Suprapubic skin (tissue), 4 donors: ENCODE data around the gene SPTB. TPM values are rescaled to one million over a fixed set of nuclear protein-coding genes. Genes with fewer than 3 reads are reported as not detected.

ENCODE experiments used
- DNase-seq, 2 donors: peaks; one replicate each; pipeline ENCODE4 v3.0.0-alpha.2; 2019; ENCODE audit warnings: low spot score in 2 of 2
- H3K27ac ChIP-seq: fragments of 200-600 bp; sonication (generic); one replicate; pipeline ENCODE4 v1.5.1; 2019
- H3K27me3 ChIP-seq: fragments of 200-600 bp; sonication (generic); one replicate; pipeline ENCODE4 v1.5.1; 2019
- H3K36me3 ChIP-seq: fragments of 200-600 bp; sonication (generic); one replicate; pipeline ENCODE4 v1.5.1; 2019
- H3K4me1 ChIP-seq: fragments of 200-600 bp; sonication (generic); one replicate; pipeline ENCODE4 v1.5.1; 2019
- H3K4me3 ChIP-seq: fragments of 200-600 bp; sonication (generic); one replicate; pipeline ENCODE4 v1.5.1; 2019; ENCODE audit warnings: mild to moderate bottlenecking
- H3K9me3 ChIP-seq: fragments of 200-600 bp; sonication (generic); one replicate; pipeline ENCODE4 v1.5.1; 2019
- CTCF ChIP-seq, 2 donors: fragments of 200-600 bp in 1 of 2; fragments of 450-650 bp in 1 of 2; sonication (generic) in 1 of 2; IDR thresholded peaks; one replicate each; pipeline ENCODE4 v1.5.1; 2016 to 2019; ENCODE audit warnings: antibody characterized with exemption in 2 of 2, mild to moderate bottlenecking in 1 of 2, moderate library complexity in 1 of 2
- EP300 ChIP-seq: sonication (generic); formaldehyde crosslinking; IDR thresholded peaks from one replicate; pipeline ENCODE4 v1.6.1; 2017; ENCODE audit warnings: antibody characterized with exemption
- POLR2A ChIP-seq, 2 donors: fragments of 450-650 bp; IDR thresholded peaks; one replicate each; pipeline ENCODE4 v1.6.1; 2017; ENCODE audit warnings: antibody characterized with exemption in 2 of 2, mild to moderate bottlenecking in 2 of 2, moderate library complexity in 2 of 2
- POLR2AphosphoS5 ChIP-seq, 3 donors: sonication (generic); formaldehyde crosslinking; IDR thresholded peaks; one replicate each; pipeline ENCODE4 v1.6.1; 2017; ENCODE audit warnings: antibody characterized with exemption in 3 of 3
- WGBS: methylation state at CpG from one replicate; pipeline ENCODE4 v1.1.5; 2018; 5-methylcytosine and 5-hydroxymethylcytosine counted together
- total RNA-seq, 4 donors: library from RNA; depleted of rRNA; stranded (reverse); fragments of >200 nt; gene quantifications; one replicate each; pipeline ENCODE4 v1.1.0, GENCODE V29; 2016

SPTB gene
- total RNA-seq, 4 donors from 2014 or later: 0.44 to 2.4 (median 0.54) TPM

GRCh38 chr14:64868379-64868778, 11.3 kb downstream of the SPTB start:
- Histone ChIP-seq H3K4me1 (no peaks in the 10 kb centered on the region), H3K4me3 (no peak overlapping the region), H3K27ac (no peak overlapping the region), H3K36me3 (no peaks in the 10 kb centered on the region), H3K9me3 (no peaks in the 10 kb centered on the region), H3K27me3 (peaks cover 4% of the 10 kb centered on the region)
- WGBS: 86% methylated on average over 2 of the region's 2 CpGs
- TF ChIP-seq POLR2A (IDR thresholded peaks at IDR 0.05): no peak
- TF ChIP-seq CTCF (IDR thresholded peaks at IDR 0.05): no peak
- no peak for TF ChIP-seq EP300
- no peak for TF ChIP-seq POLR2AphosphoS5 (IDR thresholded peaks at IDR 0.05)
- DNase-seq: no peak

DNA sequence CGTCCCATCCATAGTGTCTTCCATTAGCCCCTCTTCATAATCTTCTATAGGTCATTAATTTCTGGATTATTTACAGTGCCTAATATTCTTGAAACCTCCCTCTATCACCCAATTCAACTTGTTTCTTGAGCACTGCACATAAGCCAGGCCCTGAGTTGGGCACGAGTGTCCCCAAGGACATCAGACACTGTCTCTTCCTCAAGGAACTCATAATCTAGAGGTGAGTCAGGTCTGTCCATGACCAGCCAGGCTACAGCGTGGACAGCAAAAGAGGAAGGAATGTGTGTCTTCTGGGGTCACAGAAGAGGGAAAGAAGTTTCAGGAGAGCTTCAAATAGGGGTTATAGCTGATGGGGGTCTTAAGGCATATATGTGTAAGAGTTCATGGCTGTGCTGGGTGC, 12.5 kb downstream of the SPTB start:
- Histone ChIP-seq H3K4me1 (no peaks in the 10 kb centered on the region), H3K36me3 (no peaks in the 10 kb centered on the region), H3K27ac (no peak overlapping the region), H3K9me3 (no peaks in the 10 kb centered on the region), H3K27me3 (peaks cover 4% of the 10 kb centered on the region), H3K4me3 (no peak overlapping the region)
- 86% methylated on average over 3 of the region's 3 CpGs for WGBS
- DNase-seq: no peak
- TF ChIP-seq POLR2AphosphoS5 (IDR thresholded peaks at IDR 0.05): no peak
- no peak for TF ChIP-seq POLR2A (IDR thresholded peaks at IDR 0.05)
- TF ChIP-seq EP300: no peak
- TF ChIP-seq CTCF (IDR thresholded peaks at IDR 0.05): no peak

DNA sequence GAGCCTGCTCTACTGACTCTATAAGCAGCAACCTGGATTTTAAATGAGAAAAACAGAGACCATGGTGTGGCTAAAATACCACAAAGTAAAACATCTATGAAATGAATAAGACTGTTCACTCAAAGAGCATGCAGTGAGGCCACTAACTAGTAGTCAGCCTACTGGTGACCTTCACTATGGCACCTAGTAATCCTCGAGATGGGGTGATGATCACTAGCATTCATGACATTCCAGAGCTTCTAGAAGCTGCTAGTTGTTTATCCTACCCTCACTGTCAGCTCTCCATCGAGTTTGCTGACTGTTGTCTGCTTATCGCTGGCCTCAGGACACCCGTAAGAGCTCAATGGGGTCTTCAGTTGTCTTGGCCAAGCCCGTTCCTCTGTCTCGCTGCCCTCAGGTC, 13.7 kb downstream of the SPTB start:
- no peak overlapping the region for H3K27ac ChIP-seq
- 76% methylated on average over 6 of the region's 6 CpGs for WGBS
- no peak for DNase-seq
- H3K27me3 ChIP-seq: peaks cover 4% of the 10 kb centered on the region
- H3K4me1 ChIP-seq: no peaks in the 10 kb centered on the region
- H3K36me3 ChIP-seq: no peaks in the 10 kb centered on the region
- no peaks in the 10 kb centered on the region for H3K9me3 ChIP-seq
- no peak overlapping the region for H3K4me3 ChIP-seq
- TF ChIP-seq POLR2A (IDR thresholded peaks at IDR 0.05) (no peak), POLR2AphosphoS5 (IDR thresholded peaks at IDR 0.05) (no peak), CTCF (IDR thresholded peaks at IDR 0.05) (no peak), EP300 (no peak)

DNA sequence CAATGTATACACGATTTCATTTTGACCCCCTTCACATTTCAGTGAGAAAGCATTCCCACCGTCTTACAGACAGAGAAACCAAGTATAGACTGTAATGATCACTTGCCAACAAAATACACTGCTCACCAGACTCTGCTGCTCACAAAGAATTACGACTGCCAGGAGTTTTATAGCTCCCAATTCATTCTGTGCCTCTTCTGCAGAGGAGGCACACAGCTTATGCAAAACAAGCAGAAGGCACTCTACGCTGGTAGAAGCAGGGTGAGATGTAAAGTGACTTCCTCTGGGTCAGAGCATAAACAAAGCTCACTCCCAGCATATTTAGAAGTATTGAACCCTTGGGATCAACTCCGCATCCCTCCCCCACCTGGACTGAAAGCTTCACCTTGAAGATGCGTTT, 14.6 kb downstream of the SPTB start:
- Histone ChIP-seq H3K4me1 (no peaks in the 10 kb centered on the region), H3K4me3 (no peak overlapping the region), H3K36me3 (no peaks in the 10 kb centered on the region), H3K27ac (no peak overlapping the region), H3K27me3 (peaks cover 4% of the 10 kb centered on the region), H3K9me3 (no peaks in the 10 kb centered on the region)
- DNase-seq: no peak
- TF ChIP-seq EP300 (no peak), POLR2AphosphoS5 (IDR thresholded peaks at IDR 0.05) (no peak)
- 64% methylated on average over 6 of the region's 6 CpGs for WGBS

GRCh38 chr14:64864258-64864657, 15.4 kb downstream of the SPTB start:
- 90% methylated on average over 1 of the region's 1 CpG for WGBS
- Histone ChIP-seq H3K27ac (no peak overlapping the region), H3K9me3 (no peaks in the 10 kb centered on the region), H3K4me3 (no peak overlapping the region), H3K4me1 (no peaks in the 10 kb centered on the region), H3K27me3 (peaks cover 4% of the 10 kb centered on the region), H3K36me3 (no peaks in the 10 kb centered on the region)
- TF ChIP-seq CTCF (IDR thresholded peaks at IDR 0.05): no peak
- no peak for TF ChIP-seq EP300
- TF ChIP-seq POLR2A (IDR thresholded peaks at IDR 0.05): no peak
- TF ChIP-seq POLR2AphosphoS5 (IDR thresholded peaks at IDR 0.05): no peak
- DNase-seq: no peak

DNA sequence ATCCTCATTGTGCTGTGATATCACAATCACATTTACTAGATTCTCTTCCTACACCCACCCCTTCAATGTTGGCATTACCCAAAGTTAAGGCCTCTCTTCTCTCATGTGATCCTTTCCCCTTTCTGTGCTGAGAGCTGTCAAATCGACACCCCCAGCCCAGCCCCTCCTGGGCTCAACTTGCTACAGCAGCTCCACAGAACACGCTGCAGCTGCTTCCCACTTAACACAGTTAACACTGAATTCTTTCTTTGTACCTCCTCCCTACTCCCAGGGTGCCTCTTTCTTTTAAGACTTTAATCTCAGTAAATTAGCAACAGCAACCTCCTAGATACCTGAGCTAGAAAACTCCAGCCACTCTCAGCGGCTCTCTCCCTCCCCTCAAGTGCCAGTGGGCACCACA, 17.8 kb downstream of the SPTB start:
- Histone ChIP-seq H3K9me3 (no peaks in the 10 kb centered on the region), H3K27ac (no peak overlapping the region), H3K36me3 (no peaks in the 10 kb centered on the region), H3K4me3 (no peak overlapping the region), H3K27me3 (peaks cover 4% of the 10 kb centered on the region), H3K4me1 (no peaks in the 10 kb centered on the region)
- TF ChIP-seq POLR2AphosphoS5 (IDR thresholded peaks at IDR 0.05): no peak
- TF ChIP-seq EP300: no peak
- TF ChIP-seq POLR2A (IDR thresholded peaks at IDR 0.05): no peak
- no peak for TF ChIP-seq CTCF (IDR thresholded peaks at IDR 0.05)
- no peak for DNase-seq
- WGBS: 51% methylated on average over 3 of the region's 3 CpGs
